Central memory CD8-positive, alpha-beta T cell (primary cell): ENCODE results near the gene ATP8B2.
A peak's percentile ranks its signal among the peaks of the same experiment; 100 is the strongest.
"Not testable (repeated sequence)": the region's sequence is repeated elsewhere in the genome, so short reads cannot be mapped to it uniquely, and the experiment has no call there.

Source experiments
- ATAC-seq: fragments of 150-1000 bp; cut with Tn5 transposase; replicated peaks from 2 replicates; pipeline ENCODE4 v1.10.0; 2022; ENCODE audit warnings: mild to moderate bottlenecking, moderate FRiP score, moderate number of reproducible peaks; ENCODE audit not compliant: poor library complexity, severe bottlenecking; ENCODE audit errors: extremely low read depth
- DNase-seq, 2 donors: peaks; one replicate each; pipeline ENCODE4 v3.0.0; 2021; ENCODE audit warnings: low spot score in 2 of 2
- H3K27ac Mint-ChIP-seq: one replicate; pipeline ENCODE4 v1.8.0; 2022; ENCODE audit warnings: low read depth, mild to moderate bottlenecking, moderate library complexity, mixed read lengths
- H3K27me3 Mint-ChIP-seq: one replicate; pipeline ENCODE4 v1.8.0; 2022; ENCODE audit warnings: mixed read lengths
- H3K36me3 Mint-ChIP-seq: one replicate; pipeline ENCODE4 v1.8.0; 2022; ENCODE audit warnings: mild to moderate bottlenecking, moderate library complexity, mixed read lengths; ENCODE audit not compliant: insufficient read depth
- H3K4me1 Mint-ChIP-seq: one replicate; pipeline ENCODE4 v1.8.0; 2022; ENCODE audit warnings: mixed read lengths
- H3K4me3 Mint-ChIP-seq: one replicate; pipeline ENCODE4 v1.8.0; 2022; ENCODE audit warnings: mild to moderate bottlenecking, moderate library complexity, mixed read lengths
- H3K9me3 Mint-ChIP-seq: one replicate; pipeline ENCODE4 v1.8.0; 2022; ENCODE audit warnings: mixed read lengths

Gene ATP8B2

DNA sequence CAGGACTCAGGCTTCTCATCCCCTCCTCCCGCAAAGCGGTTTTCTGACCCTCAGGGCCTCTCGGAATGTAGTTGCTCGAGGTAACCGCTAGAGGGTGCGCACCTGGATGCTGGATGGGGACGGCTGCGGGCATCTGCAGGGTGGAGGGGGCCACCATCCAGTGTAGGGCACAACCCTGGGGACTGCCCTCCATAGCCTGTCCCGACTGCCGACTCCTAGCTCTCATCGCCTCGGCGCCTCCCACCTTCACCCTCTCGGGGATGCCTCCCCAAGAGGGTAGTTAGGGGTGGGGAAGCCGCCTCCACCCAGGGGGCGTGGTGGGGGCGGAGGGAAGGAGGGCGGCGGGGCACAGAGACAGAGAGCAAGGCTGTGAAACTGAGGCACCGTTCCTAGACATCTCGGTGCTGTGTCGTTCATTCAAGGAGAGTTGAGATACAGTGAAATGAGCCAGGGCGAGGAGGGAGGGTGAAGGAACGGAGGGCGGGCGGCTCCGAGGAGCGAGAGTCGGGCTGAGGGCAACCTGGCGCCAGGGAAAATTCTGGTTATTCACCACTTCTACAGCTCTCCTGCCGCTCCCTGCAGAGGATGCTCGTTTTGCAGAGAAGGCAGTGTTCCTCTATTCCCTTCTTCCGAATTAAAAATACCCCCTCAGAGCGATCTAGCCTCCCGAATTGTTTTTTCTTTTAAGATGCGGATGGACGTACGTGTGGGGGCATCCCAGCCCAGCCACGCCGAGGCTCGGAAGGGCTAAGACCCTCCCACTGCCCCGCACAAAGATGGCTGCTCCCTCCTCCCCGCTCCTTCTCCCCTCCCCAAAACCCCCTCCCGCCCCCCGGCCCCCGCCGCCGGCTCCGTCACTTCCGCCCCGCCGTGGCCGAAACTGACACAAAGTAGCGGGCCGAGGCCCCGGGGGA lies at the start of gene ATP8B2:
Gene ATP8B2 (plus strand): TSS at position 857 of the 914 bp plus-strand sequence. CDS start 2,617 bp downstream, outside the sequence.
- H3K4me3 Mint-ChIP-seq: peak within 1 kb of the TSS; percentile 92

GRCh38 chr1:154276797-154277196 lies 48.5 kb upstream of the ATP8B2 start:
- H3K9me3 Mint-ChIP-seq: no peaks in the 10 kb centered on the region
- H3K27ac Mint-ChIP-seq: no peak overlapping the region
- no peaks in the 10 kb centered on the region for H3K27me3 Mint-ChIP-seq
- DNase-seq (no peak), ATAC-seq (no peak)
- no peak overlapping the region for H3K4me3 Mint-ChIP-seq
- peaks cover 20% of the 10 kb centered on the region for H3K4me1 Mint-ChIP-seq
- peaks cover 29% of the 10 kb centered on the region for H3K36me3 Mint-ChIP-seq

More for the DNA sequence above, at the start of gene ATP8B2:
- peaks cover 19% of the 10 kb centered on the region for H3K27me3 Mint-ChIP-seq
- H3K4me1 Mint-ChIP-seq: peaks cover 48% of the 10 kb centered on the region
- DNase-seq (peak; percentile 72 to 75), ATAC-seq (peak; percentile 66)
- H3K9me3 Mint-ChIP-seq: no peaks in the 10 kb centered on the region
- H3K27ac Mint-ChIP-seq: peak within 1 kb of the TSS; percentile 95
- peaks cover 12% of the 10 kb centered on the region for H3K36me3 Mint-ChIP-seq

- not testable (repeated sequence) for ATAC-seq, H3K9me3 Mint-ChIP-seq, H3K4me3 Mint-ChIP-seq, H3K4me1 Mint-ChIP-seq, H3K36me3 Mint-ChIP-seq, DNase-seq, H3K27ac Mint-ChIP-seq
- H3K27me3 Mint-ChIP-seq: peaks cover 10% of the 10 kb centered on the region
These were observed 37.7 kb upstream of the ATP8B2 start for GRCh38 chr1:154287591-154287990.

DNA sequence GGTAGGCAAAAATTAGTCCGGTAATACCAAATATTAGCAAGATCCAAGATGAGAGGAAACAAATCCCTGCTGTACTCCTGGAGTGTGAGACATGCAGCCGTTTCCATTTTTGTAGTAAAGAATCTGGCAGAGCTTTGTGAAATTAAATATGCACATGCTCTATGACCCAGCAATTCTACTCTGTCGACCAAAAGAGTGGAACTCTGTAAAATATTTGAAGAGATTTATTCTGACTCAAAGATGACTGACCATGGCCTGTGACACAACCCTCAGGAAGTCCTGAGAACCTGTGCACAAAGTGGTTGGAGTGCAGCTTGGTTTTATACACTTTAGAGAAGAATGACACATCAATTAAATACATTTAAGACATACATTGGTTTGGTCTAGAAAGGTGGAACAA lies 36.7 kb upstream of the ATP8B2 start:
- Mint-ChIP-seq H3K4me3 (no peak overlapping the region), H3K36me3 (peaks cover 2% of the 10 kb centered on the region), H3K27me3 (peaks cover 10% of the 10 kb centered on the region), H3K9me3 (no peaks in the 10 kb centered on the region), H3K4me1 (no peaks in the 10 kb centered on the region), H3K27ac (no peak overlapping the region)
- ATAC-seq: no peak
- DNase-seq: no peak

DNA sequence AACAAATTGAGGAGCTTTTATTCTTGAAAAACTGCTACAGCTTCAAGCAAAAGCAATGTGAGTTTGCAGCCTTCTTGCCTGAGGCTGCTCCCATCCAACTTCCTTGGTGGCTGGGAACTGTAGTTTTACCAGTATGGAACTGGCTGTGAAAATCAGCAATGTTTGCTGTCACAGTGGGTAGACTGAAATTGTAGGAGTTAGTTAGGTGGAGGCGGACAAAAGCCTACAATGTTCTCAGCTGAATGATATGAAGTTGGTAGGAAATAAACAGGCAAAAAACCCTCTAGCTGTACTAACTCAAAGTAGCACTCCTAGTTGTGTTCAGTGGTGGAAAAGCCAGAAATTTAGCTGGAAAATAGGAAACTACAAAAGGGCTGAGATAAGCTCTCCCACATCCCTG lies 34.4 kb upstream of the ATP8B2 start:
- no peak for DNase-seq
- H3K4me3 Mint-ChIP-seq: no peak overlapping the region
- ATAC-seq: no peak
- peaks cover 6% of the 10 kb centered on the region for H3K9me3 Mint-ChIP-seq
- no peak overlapping the region for H3K27ac Mint-ChIP-seq
- H3K27me3 Mint-ChIP-seq: peaks cover 10% of the 10 kb centered on the region
- no peaks in the 10 kb centered on the region for H3K4me1 Mint-ChIP-seq
- H3K36me3 Mint-ChIP-seq: no peaks in the 10 kb centered on the region

DNA sequence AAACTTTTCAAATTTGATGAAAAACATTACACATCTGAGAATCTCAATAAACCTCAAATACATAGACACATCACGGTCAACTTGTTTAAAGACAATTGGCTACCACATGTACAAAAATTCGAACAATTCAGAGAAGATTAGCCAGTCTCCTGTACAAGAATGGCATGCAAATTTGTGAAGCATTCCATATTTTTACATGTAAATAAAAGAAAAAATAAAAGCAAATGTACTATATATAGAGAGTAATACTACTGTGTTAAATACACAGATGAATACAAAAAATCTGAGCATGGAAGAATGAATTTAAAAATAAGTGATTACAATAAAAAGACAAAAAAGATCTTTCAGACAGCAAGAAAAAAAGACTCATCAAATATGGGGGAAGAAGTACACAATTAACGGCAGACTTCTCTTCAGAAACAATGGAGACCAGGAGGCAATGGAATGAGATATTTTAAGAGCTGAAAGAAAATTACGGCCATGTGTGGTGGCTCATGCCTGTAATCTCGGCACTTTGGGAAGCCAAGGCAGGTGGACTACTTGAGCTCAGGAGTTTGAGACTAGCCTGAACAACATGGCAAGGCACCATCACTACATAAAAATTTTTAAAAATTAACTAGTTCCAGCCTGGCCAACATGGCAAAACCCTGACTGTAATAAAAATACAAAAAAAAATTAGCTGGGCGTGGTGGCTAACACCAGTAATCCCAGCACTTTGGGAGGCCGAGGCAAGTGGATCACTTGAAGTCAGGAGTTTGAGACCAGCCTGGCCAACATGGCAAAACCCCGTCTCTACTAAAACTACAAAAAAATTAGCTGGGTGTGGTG lies 29.7 kb upstream of the ATP8B2 start:
- DNase-seq (no peak), ATAC-seq (no peak)
- Mint-ChIP-seq H3K9me3 (peaks cover 6% of the 10 kb centered on the region), H3K36me3 (no peaks in the 10 kb centered on the region), H3K27ac (no peak overlapping the region), H3K4me3 (no peak overlapping the region), H3K4me1 (no peaks in the 10 kb centered on the region), H3K27me3 (no peaks in the 10 kb centered on the region)

DNA sequence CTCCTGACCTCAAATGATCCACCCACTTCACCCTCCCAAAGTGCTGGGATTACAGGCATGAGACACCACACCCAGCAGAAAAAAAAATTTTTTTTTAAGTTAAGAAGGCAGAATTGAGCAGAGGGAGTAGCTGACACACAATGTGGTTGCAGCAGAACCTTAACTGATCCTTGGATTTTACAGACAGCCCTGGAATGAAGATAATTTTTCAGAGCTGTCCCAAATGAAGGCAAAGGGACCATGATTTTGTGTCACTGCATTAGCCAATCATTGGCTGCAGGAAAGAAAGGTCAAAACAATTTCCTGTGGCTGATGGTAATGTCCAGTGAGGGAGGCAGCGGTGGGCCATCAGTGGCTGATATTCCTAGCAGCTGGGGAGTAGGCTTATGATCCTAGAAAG lies 23.7 kb upstream of the ATP8B2 start:
- H3K27ac Mint-ChIP-seq: no peak overlapping the region

GRCh38 chr1:154304664-154305337 lies 20.5 kb upstream of the ATP8B2 start:
- H3K9me3 Mint-ChIP-seq: no peaks in the 10 kb centered on the region
- H3K27me3 Mint-ChIP-seq: no peaks in the 10 kb centered on the region
- no peak overlapping the region for H3K27ac Mint-ChIP-seq
- no peaks in the 10 kb centered on the region for H3K36me3 Mint-ChIP-seq
- H3K4me1 Mint-ChIP-seq: peaks cover 4% of the 10 kb centered on the region
- no peak overlapping the region for H3K4me3 Mint-ChIP-seq
- no peak for DNase-seq
- no peak for ATAC-seq

More for the DNA sequence above, 23.7 kb upstream of the ATP8B2 start:
- no peak for DNase-seq
- ATAC-seq: no peak
- Mint-ChIP-seq H3K9me3 (no peaks in the 10 kb centered on the region), H3K27me3 (no peaks in the 10 kb centered on the region), H3K4me1 (no peaks in the 10 kb centered on the region), H3K36me3 (no peaks in the 10 kb centered on the region), H3K4me3 (no peak overlapping the region)

DNA sequence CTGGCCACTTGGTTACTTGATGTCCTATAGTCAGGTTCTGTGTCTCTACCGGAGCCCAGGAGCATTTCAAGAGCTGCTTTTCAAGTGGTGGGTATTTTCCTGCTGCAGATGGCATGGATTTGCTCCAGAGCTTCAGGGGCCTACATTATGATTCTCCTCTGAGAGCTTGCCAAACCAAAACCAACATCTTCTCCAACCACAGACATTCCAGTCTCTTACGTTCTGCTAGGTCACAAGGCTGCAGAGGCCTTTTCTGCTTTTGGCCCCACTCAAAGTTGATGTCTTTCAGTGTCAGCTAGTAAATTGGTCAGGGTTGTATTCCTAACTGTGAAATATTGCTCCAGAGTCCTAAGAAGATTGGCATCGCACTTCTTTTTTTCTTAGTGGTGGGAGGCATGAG lies 19.2 kb upstream of the ATP8B2 start:
- no peak overlapping the region for H3K27ac Mint-ChIP-seq
- H3K4me1 Mint-ChIP-seq: peaks cover 4% of the 10 kb centered on the region
- DNase-seq (no peak), ATAC-seq (no peak)
- no peaks in the 10 kb centered on the region for H3K36me3 Mint-ChIP-seq
- H3K27me3 Mint-ChIP-seq: no peaks in the 10 kb centered on the region
- H3K9me3 Mint-ChIP-seq: no peaks in the 10 kb centered on the region
- no peak overlapping the region for H3K4me3 Mint-ChIP-seq

- H3K9me3 Mint-ChIP-seq, H3K36me3 Mint-ChIP-seq, H3K4me3 Mint-ChIP-seq, H3K27me3 Mint-ChIP-seq, DNase-seq, H3K27ac Mint-ChIP-seq, ATAC-seq, H3K4me1 Mint-ChIP-seq: not testable (repeated sequence)
These were observed 17.6 kb upstream of the ATP8B2 start for GRCh38 chr1:154307670-154308270.

DNA sequence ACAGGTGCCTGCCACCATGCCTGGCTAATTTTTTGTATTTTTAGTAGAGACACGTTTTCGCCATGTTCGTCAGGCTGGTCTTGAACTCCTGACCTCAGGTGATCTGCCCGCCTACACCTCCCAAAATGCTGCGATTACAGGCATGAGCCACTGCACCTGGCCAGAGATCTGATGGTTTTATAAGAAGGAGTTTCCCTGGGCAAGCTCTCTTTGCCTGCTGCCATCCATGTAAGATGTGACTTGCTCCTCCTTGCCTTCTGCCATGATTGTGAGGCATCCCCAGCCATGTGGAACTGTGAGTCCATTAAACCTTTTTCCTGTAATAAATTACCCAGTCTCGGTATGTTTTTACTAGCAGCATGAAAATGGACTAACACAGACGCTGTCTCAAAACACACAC lies 16.2 kb upstream of the ATP8B2 start:
- ATAC-seq, H3K9me3 Mint-ChIP-seq, H3K27me3 Mint-ChIP-seq, H3K4me3 Mint-ChIP-seq, H3K27ac Mint-ChIP-seq, H3K4me1 Mint-ChIP-seq, H3K36me3 Mint-ChIP-seq, DNase-seq: not testable (repeated sequence)
